Colonic mucosa (tissue), 4 donors: ENCODE measurements around the gene LOC128125822.

ENCODE experiments used
- DNase-seq: peaks from one replicate; pipeline ENCODE4 v3.0.0-alpha.2; 2020
- H3K27ac ChIP-seq: fragments of 200-600 bp; one replicate; pipeline ENCODE4 v1.8.0; 2021
- H3K27me3 ChIP-seq: fragments of 200-600 bp; one replicate; pipeline ENCODE4 v1.8.0; 2021
- H3K36me3 ChIP-seq: fragments of 200-600 bp; one replicate; pipeline ENCODE4 v1.8.0; 2021
- H3K4me1 ChIP-seq: fragments of 200-600 bp; one replicate; pipeline ENCODE4 v1.8.0; 2021; ENCODE audit warnings: mild to moderate bottlenecking
- H3K4me3 ChIP-seq: fragments of 200-600 bp; one replicate; pipeline ENCODE4 v1.8.0; 2021
- H3K9ac ChIP-seq, 2 donors: one replicate each; pipeline ENCODE4 v1.7.0; 2013; ENCODE audit warnings: control low read depth in 2 of 2, low read depth in 2 of 2, low read length in 2 of 2
- H3K9me3 ChIP-seq: fragments of 200-600 bp; one replicate; pipeline ENCODE4 v1.8.0; 2021
- CTCF ChIP-seq: fragments of 200-600 bp; IDR thresholded peaks from one replicate; pipeline ENCODE4 v1.8.0; 2022; ENCODE audit warnings: antibody characterized with exemption, mild to moderate bottlenecking
- intact Hi-C: fragments of 100-400 bp; cut with DNase I; formaldehyde crosslinking; loops from one replicate; pipeline ENCODE4 v1.14.1; 2022
- donor health status: healthy.
- donor health status: DM: no; HTN: no; CAD: no.
- donor health status: DM: no; HTN: no; CAD: no.

The LOC128125822 gene

GRCh38 chr6:63554782-63555181 is 17.5 kb upstream of the LOC128125822 start:
- no peak overlapping the region for H3K27ac ChIP-seq
- no peak overlapping the region for H3K9ac ChIP-seq
- no peak for TF ChIP-seq CTCF
- intact Hi-C loops, result no loop called here
- no peak overlapping the region for H3K4me3 ChIP-seq
- H3K9me3 ChIP-seq, result no peaks in the 10 kb centered on the region
- H3K27me3 ChIP-seq, result no peaks in the 10 kb centered on the region
- DNase-seq, result no peak
- H3K36me3 ChIP-seq, result no peaks in the 10 kb centered on the region
- H3K4me1 ChIP-seq, result peaks cover 4% of the 10 kb centered on the region

- Histone ChIP-seq H3K27ac (no peak overlapping the region), H3K4me3 (no peak overlapping the region), H3K9me3 (no peaks in the 10 kb centered on the region), H3K9ac (no peak overlapping the region), H3K4me1 (peaks cover 4% of the 10 kb centered on the region), H3K27me3 (no peaks in the 10 kb centered on the region), H3K36me3 (no peaks in the 10 kb centered on the region)
- DNase-seq, result no peak
- intact Hi-C loops, result no loop called here
- TF ChIP-seq CTCF, result no peak
These were observed 15.9 kb upstream of the LOC128125822 start for GRCh38 chr6:63556369-63556768.

- Histone ChIP-seq H3K4me3 (no peak overlapping the region), H3K27ac (no peak overlapping the region), H3K36me3 (no peaks in the 10 kb centered on the region), H3K9me3 (no peaks in the 10 kb centered on the region), H3K4me1 (peaks cover 2% of the 10 kb centered on the region), H3K9ac (no peak overlapping the region), H3K27me3 (no peaks in the 10 kb centered on the region)
- no peak for DNase-seq
- intact Hi-C loops, result no loop called here
- TF ChIP-seq CTCF, result no peak
These were observed 14.0 kb upstream of the LOC128125822 start for GRCh38 chr6:63558278-63558677.

GRCh38 chr6:63560801-63561287 is 11.4 kb upstream of the LOC128125822 start:
- Histone ChIP-seq H3K27ac (no peak overlapping the region), H3K27me3 (no peaks in the 10 kb centered on the region), H3K36me3 (no peaks in the 10 kb centered on the region), H3K4me1 (no peaks in the 10 kb centered on the region), H3K4me3 (no peak overlapping the region), H3K9me3 (no peaks in the 10 kb centered on the region), H3K9ac (no peak overlapping the region)
- no peak for TF ChIP-seq CTCF
- intact Hi-C loops, result loop anchor here (10.0 kb wide), 1 partner anchor 56 kb away; no protein-coding TSS in a partner anchor
- DNase-seq, result no peak

- Histone ChIP-seq H3K27ac (no peak overlapping the region), H3K4me3 (no peak overlapping the region), H3K9me3 (no peaks in the 10 kb centered on the region), H3K27me3 (no peaks in the 10 kb centered on the region), H3K36me3 (no peaks in the 10 kb centered on the region), H3K4me1 (no peaks in the 10 kb centered on the region), H3K9ac (no peak overlapping the region)
- intact Hi-C loops, result loop anchor here (10.0 kb wide), 1 partner anchor 56 kb away; no protein-coding TSS in a partner anchor
- DNase-seq, result no peak
- no peak for TF ChIP-seq CTCF
These were observed 11.0 kb upstream of the LOC128125822 start for GRCh38 chr6:63561288-63561687.
